ENCODE results near the gene NR2E1. TPM values are rescaled to one million over a fixed set of nuclear protein-coding genes. Genes with fewer than 3 reads are reported as not detected.

The NR2E1 gene
- total RNA-seq, 1 experiment from 2014 or later: not detected

- Mint-ChIP-seq H3K27me3 (ENCODE audit: low read depth) (peaks cover 100% of the 10 kb centered on the region), H3K4me3 (peak overlapping the region; percentile 54), H3K9me3 (no peaks in the 10 kb centered on the region), H3K4me1 (peaks cover 55% of the 10 kb centered on the region), H3K36me3 (0 out of 2 replicates have a peak, but pooled peaks cover 6% of the 10 kb centered on the region), H3K27ac (no peak overlapping the region)
- DNase-seq (ENCODE audit: low spot score) (no peak), ATAC-seq (no peak)
- CTCF ChIA-PET: interaction anchor here (0.6 to 0.8 kb wide), 2 partner anchors 47 to 54 kb away, joined by 3 read pairs; no protein-coding TSS in a partner anchor
- TF ChIP-seq CREM (CRISPR knock-in tag; IDR thresholded peaks at IDR 0.05) (no peak), NR2C2 (CRISPR knock-in tag; IDR thresholded peaks at IDR 0.05) (no peak), SMAD4 (CRISPR knock-in tag; IDR thresholded peaks at IDR 0.05) (no peak)
- POLR2A ChIA-PET: interaction anchor here (0.5 kb wide), 1 partner anchor 56 kb away, joined by 7 read pairs; no protein-coding TSS in a partner anchor
These were observed 4.8 kb downstream of the NR2E1 start for GRCh38 chr6:108170332-108171290.

- ChIA-PET CTCF (interaction anchor here (0.8 kb wide), 1 partner anchor 55 kb away, joined by 3 read pairs; no protein-coding TSS in a partner anchor), POLR2A (interaction anchor here (0.5 kb wide), 1 partner anchor 57 kb away, joined by 7 read pairs; no protein-coding TSS in a partner anchor)
- Mint-ChIP-seq H3K4me1 (peaks cover 55% of the 10 kb centered on the region), H3K27ac (no peak overlapping the region), H3K4me3 (peak overlapping the region; percentile 54), H3K27me3 (ENCODE audit: low read depth) (peaks cover 100% of the 10 kb centered on the region), H3K36me3 (0 out of 2 replicates have a peak, but pooled peaks cover 6% of the 10 kb centered on the region), H3K9me3 (no peaks in the 10 kb centered on the region)
- TF ChIP-seq, protein P1, sequence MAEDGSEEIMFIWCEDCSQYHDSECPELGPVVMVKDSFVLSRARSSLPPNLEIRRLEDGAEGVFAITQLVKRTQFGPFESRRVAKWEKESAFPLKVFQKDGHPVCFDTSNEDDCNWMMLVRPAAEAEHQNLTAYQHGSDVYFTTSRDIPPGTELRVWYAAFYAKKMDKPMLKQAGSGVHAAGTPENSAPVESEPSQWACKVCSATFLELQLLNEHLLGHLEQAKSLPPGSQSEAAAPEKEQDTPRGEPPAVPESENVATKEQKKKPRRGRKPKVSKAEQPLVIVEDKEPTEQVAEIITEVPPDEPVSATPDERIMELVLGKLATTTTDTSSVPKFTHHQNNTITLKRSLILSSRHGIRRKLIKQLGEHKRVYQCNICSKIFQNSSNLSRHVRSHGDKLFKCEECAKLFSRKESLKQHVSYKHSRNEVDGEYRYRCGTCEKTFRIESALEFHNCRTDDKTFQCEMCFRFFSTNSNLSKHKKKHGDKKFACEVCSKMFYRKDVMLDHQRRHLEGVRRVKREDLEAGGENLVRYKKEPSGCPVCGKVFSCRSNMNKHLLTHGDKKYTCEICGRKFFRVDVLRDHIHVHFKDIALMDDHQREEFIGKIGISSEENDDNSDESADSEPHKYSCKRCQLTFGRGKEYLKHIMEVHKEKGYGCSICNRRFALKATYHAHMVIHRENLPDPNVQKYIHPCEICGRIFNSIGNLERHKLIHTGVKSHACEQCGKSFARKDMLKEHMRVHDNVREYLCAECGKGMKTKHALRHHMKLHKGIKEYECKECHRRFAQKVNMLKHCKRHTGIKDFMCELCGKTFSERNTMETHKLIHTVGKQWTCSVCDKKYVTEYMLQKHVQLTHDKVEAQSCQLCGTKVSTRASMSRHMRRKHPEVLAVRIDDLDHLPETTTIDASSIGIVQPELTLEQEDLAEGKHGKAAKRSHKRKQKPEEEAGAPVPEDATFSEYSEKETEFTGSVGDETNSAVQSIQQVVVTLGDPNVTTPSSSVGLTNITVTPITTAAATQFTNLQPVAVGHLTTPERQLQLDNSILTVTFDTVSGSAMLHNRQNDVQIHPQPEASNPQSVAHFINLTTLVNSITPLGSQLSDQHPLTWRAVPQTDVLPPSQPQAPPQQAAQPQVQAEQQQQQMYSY (CRISPR knock-in tag; IDR thresholded peaks at IDR 0.05): peak; percentile 84
- TF ChIP-seq ZNF232 (CRISPR knock-in tag; IDR thresholded peaks at IDR 0.05) (no peak), SMAD4 (CRISPR knock-in tag; IDR thresholded peaks at IDR 0.05) (no peak), ETV6 (CRISPR knock-in tag; IDR thresholded peaks at IDR 0.05) (no peak)
- DNase-seq (ENCODE audit: low spot score) (no peak), ATAC-seq (no peak)
These were observed 5.6 kb downstream of the NR2E1 start for GRCh38 chr6:108171291-108171917.

DNA sequence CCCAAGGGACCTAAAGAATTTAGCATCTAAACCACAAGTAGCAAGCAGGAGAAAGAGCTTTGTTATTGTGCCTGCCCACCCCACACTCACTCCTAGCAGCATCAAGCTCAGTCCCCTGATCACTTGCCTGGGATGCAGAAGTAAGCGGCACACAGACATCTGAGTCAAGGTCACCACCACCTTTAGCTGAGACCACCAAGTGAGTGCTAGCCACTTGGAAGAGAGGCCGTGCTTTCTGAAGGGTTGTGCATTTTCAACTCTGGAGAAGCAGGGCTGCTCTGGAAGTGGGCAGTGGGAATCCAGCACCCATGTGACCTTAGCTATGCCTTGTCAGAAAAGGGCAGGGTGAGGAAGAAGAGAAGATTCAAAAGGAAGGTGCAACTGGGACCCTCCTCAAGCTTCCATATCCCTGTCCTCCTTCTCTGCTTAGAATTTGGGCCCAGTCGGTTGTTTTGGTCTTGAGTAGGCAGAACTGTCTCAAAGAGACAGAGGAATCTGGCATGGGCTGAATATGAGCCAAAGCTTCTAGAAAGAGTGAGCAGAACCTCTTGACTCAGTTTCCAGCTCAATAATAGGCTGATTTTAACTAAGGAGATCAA, 6.2 kb downstream of the NR2E1 start:
- Mint-ChIP-seq H3K4me1 (peaks cover 58% of the 10 kb centered on the region), H3K9me3 (no peaks in the 10 kb centered on the region), H3K27ac (no peak overlapping the region), H3K4me3 (no peak overlapping the region), H3K27me3 (ENCODE audit: low read depth) (peaks cover 100% of the 10 kb centered on the region), H3K36me3 (0 out of 2 replicates have a peak, but pooled peaks cover 6% of the 10 kb centered on the region)
- DNase-seq (ENCODE audit: low spot score) (no peak), ATAC-seq (no peak)
- TF ChIP-seq, protein P2, sequence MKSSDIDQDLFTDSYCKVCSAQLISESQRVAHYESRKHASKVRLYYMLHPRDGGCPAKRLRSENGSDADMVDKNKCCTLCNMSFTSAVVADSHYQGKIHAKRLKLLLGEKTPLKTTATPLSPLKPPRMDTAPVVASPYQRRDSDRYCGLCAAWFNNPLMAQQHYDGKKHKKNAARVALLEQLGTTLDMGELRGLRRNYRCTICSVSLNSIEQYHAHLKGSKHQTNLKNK (CRISPR knock-in tag; IDR thresholded peaks at IDR 0.05): no peak
- TF ChIP-seq SMAD4 (CRISPR knock-in tag; IDR thresholded peaks at IDR 0.05) (no peak), FOXK1 (CRISPR knock-in tag; IDR thresholded peaks at IDR 0.05) (no peak), NR3C1 (CRISPR knock-in tag; conservative IDR thresholded peaks at IDR 0.05; ENCODE audit: low read depth) (no peak), PREB (CRISPR knock-in tag; IDR thresholded peaks at IDR 0.05; ENCODE audit: borderline replicate concordance) (no peak), OVOL2 (CRISPR knock-in tag; IDR thresholded peaks at IDR 0.05; ENCODE audit: borderline replicate concordance) (no peak), MLX (CRISPR knock-in tag; IDR thresholded peaks at IDR 0.05) (no peak), GRHL2 (CRISPR knock-in tag; IDR thresholded peaks at IDR 0.05; ENCODE audit: insufficient replicate concordance, severe bottlenecking) (no peak)
- TF ChIP-seq, protein P3, sequence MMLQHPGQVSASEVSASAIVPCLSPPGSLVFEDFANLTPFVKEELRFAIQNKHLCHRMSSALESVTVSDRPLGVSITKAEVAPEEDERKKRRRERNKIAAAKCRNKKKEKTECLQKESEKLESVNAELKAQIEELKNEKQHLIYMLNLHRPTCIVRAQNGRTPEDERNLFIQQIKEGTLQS (CRISPR knock-in tag; conservative IDR thresholded peaks at IDR 0.05): no peak
- ChIA-PET CTCF (interaction anchor here (0.8 kb wide), 1 partner anchor 59 kb away, joined by 3 read pairs; no protein-coding TSS in a partner anchor), POLR2A (no interaction called here)

Measured in WTC11 (cell line).